Heart left ventricle (tissue), 13 donors: ENCODE data around the gene RBBP6.
"Not testable (repeated sequence)": the region's sequence is repeated elsewhere in the genome, so short reads cannot be mapped to it uniquely, and the experiment has no call there.

Experiments
- POLR2A ChIP-seq, 2 donors: fragments of 450-650 bp; IDR thresholded peaks; one replicate each; pipeline ENCODE4 v1.6.1; 2017; ENCODE audit warnings: antibody characterized with exemption in 2 of 2, mild to moderate bottlenecking in 2 of 2, moderate library complexity in 2 of 2
- TF ChIP-seq, protein P1 (sequence below), 12 donors: fragments of 200-600 bp; sonication (generic) in 4 of 12; IDR thresholded peaks; one replicate each; pipeline versions ENCODE4 v1.5.0 to v1.8.0; 2018 to 2022; ENCODE audit warnings: antibody characterized with exemption in 12 of 12, mild to moderate bottlenecking in 5 of 12
- donor health status: ischemic (EF 13 %, LVEDD 7.1; RV severe dilation, severe dysfunction).
- donor health status: DM: no; HTN: yes; CAD: no.
- donor health status: DM: no; HTN: no; CAD: no.
- donor health status: ischemic (EF 25% LVEDD 6.9; RV normal size, moderate dysfunction).
- donor health status: ischemic (EF 25% LVEDD 5.7; RV mildly dilated, moderate dysfunction).
- donor health status: ischemic (EF 35%, LVEDD 5.7; RV mildly dilated, moderate dysfunction).
- donor health status: nonischemic (EF 11% LVEDD 7.7; RV severe dilation, severe dysfunction).
- donor health status: DM: yes; HTN: yes; CAD: no.
- donor health status: PGD.
- donor health status: ischemic (EF 29% LVEDD 5.4; RV normal size, mild dysfunction).
- donor health status: nonischemic (EF 23%, LVEDD 6.1; RV moderate dilation, normal function).

GRCh38 chr16:24575791-24576190 is 36.4 kb downstream of the RBBP6 start:
- TF ChIP-seq, protein P1, sequence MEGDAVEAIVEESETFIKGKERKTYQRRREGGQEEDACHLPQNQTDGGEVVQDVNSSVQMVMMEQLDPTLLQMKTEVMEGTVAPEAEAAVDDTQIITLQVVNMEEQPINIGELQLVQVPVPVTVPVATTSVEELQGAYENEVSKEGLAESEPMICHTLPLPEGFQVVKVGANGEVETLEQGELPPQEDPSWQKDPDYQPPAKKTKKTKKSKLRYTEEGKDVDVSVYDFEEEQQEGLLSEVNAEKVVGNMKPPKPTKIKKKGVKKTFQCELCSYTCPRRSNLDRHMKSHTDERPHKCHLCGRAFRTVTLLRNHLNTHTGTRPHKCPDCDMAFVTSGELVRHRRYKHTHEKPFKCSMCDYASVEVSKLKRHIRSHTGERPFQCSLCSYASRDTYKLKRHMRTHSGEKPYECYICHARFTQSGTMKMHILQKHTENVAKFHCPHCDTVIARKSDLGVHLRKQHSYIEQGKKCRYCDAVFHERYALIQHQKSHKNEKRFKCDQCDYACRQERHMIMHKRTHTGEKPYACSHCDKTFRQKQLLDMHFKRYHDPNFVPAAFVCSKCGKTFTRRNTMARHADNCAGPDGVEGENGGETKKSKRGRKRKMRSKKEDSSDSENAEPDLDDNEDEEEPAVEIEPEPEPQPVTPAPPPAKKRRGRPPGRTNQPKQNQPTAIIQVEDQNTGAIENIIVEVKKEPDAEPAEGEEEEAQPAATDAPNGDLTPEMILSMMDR (IDR thresholded peaks at IDR 0.05) = not testable (repeated sequence)
- not testable (repeated sequence) for TF ChIP-seq POLR2A (IDR thresholded peaks at IDR 0.05)
